DMS53 treated with DMSO at 0.1 percent for 48 hours (cell line): Measurements from ENCODE around the gene SNX9.
"Not testable (repeated sequence)": the region's sequence is repeated elsewhere in the genome, so short reads cannot be mapped to it uniquely, and the experiment has no call there.

ENCODE experiments used
- DNase-seq: peaks from one replicate; lab custom pipeline; 2025; ENCODE audit not compliant: unreplicated experiment; lab: John Stamatoyannopoulos, UW

Gene SNX9

DNA sequence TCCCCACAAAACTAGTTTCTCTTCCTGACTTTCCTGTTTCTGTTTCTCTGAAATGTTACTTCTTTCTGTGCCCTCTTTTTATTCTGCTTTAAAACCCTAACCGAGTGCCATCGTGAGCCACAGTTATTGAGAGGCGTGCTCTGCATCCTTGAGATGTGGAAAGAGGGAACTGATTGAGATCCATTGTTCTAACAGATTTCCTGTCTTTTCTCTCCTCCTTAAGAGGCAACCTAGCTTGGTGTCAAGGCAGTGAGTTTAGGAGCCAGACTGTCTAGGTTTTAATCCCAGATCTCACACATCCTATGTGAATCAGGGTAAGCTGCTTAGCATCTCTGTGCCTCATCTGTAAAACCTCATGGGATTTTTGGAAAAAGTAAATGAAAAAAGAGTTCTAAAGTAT, 57.5 kb downstream of the SNX9 start:
- DNase-seq: no peak

DNA sequence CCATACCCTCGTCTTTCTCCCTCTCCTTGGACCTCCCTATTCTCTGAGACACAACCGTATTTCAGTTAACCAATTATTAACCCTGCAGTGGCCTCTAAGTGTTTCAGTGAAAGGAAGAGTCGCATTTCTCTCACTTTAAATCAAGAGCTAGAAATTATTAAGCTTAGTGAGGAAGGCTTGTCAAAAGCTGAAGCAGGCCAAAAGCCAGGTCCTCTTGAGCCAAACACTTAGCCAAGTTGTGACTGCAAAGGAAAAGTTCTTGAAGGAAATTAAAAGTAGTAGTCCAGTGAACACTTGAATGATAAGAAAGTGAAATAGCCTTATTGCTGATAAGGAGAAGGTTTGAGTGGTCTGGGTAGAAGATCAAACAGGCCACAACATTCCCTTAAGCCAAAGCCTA, 58.3 kb downstream of the SNX9 start:
- DNase-seq: no peak

DNA sequence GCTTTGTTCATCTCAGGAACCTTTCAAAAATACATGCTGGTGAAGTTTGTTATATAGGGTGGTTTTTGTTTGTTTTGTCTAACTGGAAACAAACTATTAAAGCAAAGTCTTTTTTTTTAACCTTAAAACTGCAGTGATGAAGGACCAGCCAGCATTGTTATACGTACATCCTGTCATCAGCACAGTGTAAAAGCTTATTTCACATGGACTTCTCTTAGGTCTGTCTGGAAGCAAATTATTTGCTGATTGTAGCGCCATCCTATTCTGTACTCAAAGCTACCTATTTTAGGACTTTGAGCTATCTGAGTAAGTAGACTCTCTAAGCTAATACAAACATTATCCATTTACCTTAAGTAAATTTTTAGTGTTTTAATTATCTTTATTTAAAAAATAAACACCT, 61.7 kb downstream of the SNX9 start:
- no peak for DNase-seq

- no peak for DNase-seq
These were observed 62.3 kb downstream of the SNX9 start for GRCh38 chr6:157885211-157885788.

DNA sequence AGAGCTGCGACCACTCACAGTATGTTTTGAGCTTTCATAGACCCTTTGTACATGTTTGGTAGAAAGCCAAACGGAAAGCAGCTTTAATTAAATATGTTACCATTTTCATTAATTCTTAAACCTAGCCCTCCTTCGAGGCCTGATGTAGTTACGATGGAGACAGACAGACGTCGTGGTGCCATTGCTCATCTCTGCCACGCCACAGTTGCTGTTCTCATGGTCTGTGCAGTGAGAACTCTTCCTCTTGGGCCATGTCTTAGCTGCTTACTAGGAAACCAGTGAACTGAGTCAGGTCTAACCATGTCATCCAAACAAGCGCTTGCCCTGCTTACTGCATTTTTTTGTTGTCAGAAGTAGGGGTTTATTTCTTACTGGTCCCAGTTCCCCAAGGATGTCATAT, 62.8 kb downstream of the SNX9 start:
- DNase-seq: no peak

DNA sequence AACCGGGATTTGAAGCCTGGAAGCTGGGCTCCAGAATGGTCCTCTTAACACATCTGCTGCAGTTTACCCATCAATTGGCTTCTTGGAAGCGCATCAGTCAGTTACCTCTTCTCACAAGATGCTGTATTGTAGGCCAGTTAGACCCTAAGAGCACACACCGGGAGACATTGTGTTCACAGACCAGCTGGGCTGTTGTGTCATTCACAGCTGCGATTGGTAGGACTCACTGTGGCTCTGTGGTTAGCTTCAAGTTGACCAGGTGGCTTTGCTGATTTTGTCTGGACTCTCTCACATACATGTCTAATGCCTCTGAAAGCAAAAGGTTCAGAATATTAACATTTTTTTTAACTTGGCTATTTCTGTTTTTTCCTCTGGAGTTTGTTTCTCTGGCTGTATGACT, 64.8 kb downstream of the SNX9 start:
- DNase-seq: no peak

DNA sequence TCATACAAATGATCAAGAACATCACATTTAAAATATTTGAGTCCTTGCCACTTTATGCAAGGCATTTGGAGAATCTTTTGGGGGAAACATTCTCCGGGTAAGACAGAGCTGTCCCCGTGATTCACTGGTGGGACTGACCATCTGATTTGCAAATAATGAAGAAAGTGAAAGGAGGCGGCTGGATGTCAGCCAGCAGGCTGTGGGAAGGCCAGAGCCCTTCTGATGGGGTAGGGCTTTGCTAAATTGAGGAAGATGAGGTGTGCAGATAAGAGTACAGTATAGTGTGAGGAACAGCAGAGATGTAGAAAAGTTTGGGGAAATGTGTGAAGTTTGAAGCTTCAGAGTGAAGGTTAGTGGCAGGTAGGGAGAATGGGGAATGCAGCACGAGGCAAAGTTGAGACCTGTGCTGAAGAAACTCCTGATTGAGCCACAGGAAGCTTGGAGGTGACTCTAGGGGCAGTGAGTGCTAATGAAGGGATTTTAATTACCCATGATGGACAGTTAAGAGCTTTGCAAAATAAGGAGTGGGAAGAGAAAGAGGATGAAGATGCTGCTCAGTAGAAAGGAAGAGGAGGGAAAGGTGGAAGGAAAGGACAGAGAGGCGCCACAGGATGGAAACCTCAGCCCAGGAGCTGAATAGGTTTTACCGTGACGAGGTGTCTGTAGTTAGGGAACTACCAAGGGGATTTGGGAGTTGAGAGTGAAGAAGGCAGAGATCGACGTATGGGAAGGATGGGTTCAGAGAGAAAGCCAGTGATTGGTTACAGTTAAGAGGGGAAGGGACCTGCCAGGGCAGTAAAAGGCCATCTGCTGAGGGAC, 68.7 kb downstream of the SNX9 start:
- DNase-seq: no peak

GRCh38 chr6:157892363-157892877, 69.4 kb downstream of the SNX9 start:
- no peak for DNase-seq

- no peak for DNase-seq
These were observed 70.2 kb downstream of the SNX9 start for GRCh38 chr6:157893238-157893637.

DNA sequence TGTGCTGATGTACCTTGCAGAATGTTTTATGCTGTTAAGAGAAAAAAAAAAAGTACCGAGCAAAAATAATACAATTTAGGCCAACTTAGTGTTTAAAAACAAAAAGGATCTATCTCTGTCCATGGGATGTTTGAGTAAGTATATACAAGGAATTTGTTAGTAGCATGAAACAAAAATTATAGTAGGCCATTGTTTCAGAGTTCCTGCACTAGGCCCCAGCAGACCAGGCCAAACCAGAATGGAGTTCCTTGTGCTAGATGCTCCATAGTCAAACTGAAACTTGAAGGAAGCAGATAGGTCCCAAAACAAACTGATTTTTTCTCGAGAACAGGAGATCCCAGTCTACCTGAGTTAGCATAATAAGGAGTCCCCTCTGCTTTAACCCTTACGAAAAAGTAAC, 72.5 kb downstream of the SNX9 start:
- no peak for DNase-seq

- DNase-seq: no peak
These were observed 73.9 kb downstream of the SNX9 start for GRCh38 chr6:157896932-157897331.

DNA sequence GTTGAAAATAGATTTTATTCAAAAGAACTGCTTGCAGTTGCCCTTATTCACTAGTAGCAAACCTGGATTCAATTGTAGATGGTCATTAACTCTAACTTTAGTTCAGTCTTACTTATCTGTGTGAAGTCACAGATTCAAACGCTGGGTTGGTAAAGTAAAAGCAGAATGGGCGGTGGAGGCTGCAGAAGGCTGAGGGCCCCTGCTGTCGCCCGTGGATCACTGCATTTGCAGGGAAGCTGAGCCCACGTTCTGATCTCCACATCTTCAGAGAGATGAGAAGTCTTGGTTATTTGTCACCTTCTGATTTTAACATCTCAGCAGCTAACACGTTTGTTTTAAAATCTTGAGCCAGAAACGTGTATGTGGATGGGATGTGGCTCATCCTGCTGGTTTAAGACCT, 75.1 kb downstream of the SNX9 start:
- DNase-seq: no peak

GRCh38 chr6:157898640-157899039, 75.6 kb downstream of the SNX9 start:
- no peak for DNase-seq

DNA sequence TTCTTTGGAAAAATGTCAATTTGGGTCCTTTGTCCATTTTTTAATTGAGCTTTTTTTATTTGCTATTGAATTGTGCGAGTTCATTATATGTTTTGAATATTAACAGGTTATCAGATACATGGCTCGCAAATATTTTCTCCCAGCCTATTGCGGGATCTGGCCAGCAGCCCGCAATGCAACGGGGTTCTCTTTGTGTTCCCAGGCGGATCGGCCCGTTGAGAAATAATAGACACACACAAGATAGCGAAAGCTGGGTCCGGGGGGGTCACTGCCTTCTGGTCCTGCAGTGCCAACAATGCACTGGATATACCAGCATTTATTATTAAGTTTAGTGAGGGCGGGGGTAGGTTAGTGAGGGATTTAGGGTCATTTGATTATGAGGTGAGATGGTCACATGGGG, 77.2 kb downstream of the SNX9 start:
- DNase-seq: not testable (repeated sequence)

GRCh38 chr6:157900751-157901150, 77.7 kb downstream of the SNX9 start:
- not testable (repeated sequence) for DNase-seq

- DNase-seq: no peak
These were observed 82.0 kb downstream of the SNX9 start for GRCh38 chr6:157904999-157905398.

DNA sequence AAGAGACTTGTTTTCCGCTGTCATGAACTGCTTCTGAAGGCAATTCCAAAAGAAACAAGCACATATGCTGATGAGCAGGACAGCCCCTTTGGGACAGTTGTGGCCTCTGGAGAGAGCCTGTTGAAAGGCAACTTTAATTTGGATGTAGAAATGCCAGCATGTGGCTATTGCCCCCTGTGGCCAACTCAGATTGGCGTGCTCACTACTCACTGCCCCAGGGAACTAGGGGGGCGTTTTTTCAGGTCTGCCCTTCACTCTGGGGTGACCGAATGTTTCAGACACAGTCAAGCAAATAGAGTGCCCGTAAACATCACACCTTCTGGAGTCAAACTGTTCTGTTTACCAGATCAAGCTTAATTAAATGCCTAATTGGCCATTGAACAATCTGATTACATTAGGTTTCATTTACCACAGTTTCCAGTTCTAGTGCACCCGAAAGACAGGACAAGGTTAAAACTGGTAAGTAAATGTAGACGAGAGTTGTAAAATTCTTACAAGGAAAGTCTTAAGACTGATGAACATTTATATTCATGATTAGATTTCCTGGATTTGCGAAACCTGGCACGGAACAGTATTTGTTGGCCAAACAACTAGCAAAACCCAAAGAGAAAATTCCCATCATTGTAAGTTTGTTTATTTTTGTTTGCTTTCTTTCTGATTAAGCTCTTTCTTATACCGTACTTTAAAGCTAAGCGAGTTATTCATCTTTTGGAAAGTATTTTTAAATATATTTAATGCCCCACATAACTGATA, 82.7 kb downstream of the SNX9 start:
- no peak for DNase-seq

DNA sequence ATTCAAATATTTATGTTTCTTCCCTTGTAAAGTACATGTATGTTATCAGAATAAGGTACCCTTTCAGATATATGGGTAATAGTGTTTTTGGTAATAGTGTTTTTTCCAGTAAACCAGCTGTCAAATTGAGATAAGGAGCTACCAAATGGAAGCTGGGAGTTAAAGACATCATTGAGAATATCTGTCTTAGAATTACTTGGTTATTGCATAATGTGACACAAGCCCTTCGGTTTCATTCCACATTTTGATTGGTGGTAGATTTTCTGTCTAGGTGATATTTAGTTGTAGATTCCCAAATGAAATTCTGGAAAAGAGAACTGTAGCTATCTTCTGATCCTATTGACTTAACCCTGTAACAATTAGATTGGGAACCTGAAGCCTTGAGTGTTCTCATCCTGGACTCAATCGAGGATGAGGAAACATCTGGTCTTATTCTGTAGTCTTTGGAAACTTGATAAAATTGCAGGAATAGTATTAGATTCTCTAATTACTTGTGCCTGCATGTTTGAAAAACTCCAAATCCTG, 83.6 kb downstream of the SNX9 start:
- DNase-seq: no peak

DNA sequence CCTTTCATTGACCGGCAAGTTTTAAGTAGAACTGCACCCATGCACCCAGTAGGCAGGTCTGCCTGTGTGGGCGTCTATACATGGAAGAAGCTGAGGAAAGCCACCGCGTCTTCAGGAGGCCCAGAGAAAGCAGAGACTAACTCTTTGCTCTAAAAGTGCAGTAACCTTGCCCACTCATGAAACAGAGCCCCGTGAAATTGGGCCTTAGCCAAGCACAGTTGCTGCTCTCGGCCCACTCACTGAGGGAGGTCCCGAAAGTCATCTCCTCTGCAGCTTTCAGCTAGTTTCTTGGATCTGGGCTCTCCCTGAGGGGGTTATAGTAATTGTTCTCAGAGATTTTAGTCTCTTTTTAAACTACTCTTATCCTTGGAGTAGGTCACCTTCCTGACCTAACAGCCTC, 84.6 kb downstream of the SNX9 start:
- no peak for DNase-seq

DNA sequence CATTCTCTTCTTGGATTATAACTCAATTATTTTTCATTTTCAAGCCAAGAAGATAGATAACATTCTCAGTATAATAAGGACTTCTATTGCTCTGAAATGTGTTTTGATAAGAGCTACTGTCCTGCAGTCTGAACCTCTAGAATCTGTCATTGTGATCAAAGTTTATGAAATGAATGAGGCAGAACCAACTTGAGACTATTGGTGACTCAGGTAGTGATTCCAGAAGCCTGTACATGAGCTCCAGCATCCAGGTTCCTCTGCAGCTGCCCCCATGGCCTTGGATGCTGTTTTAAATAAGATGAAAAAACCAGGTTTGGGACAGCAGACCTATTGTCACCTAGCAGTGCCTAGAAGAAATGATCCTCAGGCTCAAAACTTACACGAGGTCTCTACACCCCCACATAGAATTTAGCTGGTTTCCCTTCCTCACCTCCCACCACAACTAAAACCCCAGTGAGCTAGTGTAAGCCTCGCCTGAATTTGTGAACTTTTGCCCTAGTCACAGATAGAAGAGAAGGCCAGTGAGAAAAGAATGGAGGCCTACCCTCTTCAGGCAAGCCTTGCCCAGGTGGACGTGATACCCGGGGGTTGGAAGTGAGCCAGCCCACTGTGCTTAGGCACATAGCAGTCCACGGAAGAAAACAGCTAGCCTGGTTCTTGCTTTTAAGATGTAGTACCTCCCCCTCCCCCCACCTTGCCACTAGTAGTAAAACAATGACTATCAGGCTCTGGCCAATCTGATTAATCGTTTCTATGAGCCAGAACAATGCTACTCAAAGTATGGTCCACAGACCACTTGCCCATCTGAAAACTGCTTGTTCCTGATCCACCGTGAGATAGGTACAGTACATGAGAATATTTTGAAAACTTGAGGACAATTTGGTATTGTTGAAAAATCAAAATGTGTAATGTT, 85.6 kb downstream of the SNX9 start:
- no peak for DNase-seq

- DNase-seq: no peak
These were observed 86.2 kb downstream of the SNX9 start for GRCh38 chr6:157909282-157909664.
